Stimulated activated CD8-positive, alpha-beta memory T cell treated with anti-CD3 and anti-CD28 coated beads, Interleukin-2, amount 100 ng/mL, for 1 hour (primary cell): ENCODE measurements around the gene TMEM161B.
A peak's percentile ranks its signal among the peaks of the same experiment; 100 is the strongest.
"Not testable (repeated sequence)": the region's sequence is repeated elsewhere in the genome, so short reads cannot be mapped to it uniquely, and the experiment has no call there.

Source experiments
- DNase-seq, 2 donors: peaks; one replicate each; pipeline ENCODE4 v3.0.0-alpha.2; 2020; ENCODE audit warnings: low read depth in 2 of 2

Gene TMEM161B

GRCh38 chr5:88268385-88269184 is at the start of gene TMEM161B:
Gene TMEM161B (minus strand): TSS chr5:88268845. CDS start chr5:88268723, 122 bp downstream.
- peak; percentile 85 to 91 for DNase-seq

GRCh38 chr5:88304356-88304755 is 35.7 kb upstream of the TMEM161B start:
- DNase-seq = no peak

GRCh38 chr5:88298425-88298824 is 29.8 kb upstream of the TMEM161B start:
- DNase-seq = no peak

GRCh38 chr5:88290801-88291200 is 22.2 kb upstream of the TMEM161B start:
- no peak for DNase-seq

- DNase-seq = no peak
Measured at GRCh38 chr5:88288528-88289197, 20.0 kb upstream of the TMEM161B start.

GRCh38 chr5:88287846-88288527 is 19.3 kb upstream of the TMEM161B start:
- DNase-seq = no peak

- DNase-seq = no peak
Measured at GRCh38 chr5:88287302-88287701, 18.7 kb upstream of the TMEM161B start.

GRCh38 chr5:88283690-88284089 is 15.0 kb upstream of the TMEM161B start:
- DNase-seq = no peak

GRCh38 chr5:88281322-88281721 is 12.7 kb upstream of the TMEM161B start:
- no peak for DNase-seq

- DNase-seq = no peak
Measured at GRCh38 chr5:88279584-88279983, 10.9 kb upstream of the TMEM161B start.

GRCh38 chr5:88276378-88276777 is 7.7 kb upstream of the TMEM161B start:
- DNase-seq = no peak

- no peak for DNase-seq
Measured at GRCh38 chr5:88275581-88275980, 6.9 kb upstream of the TMEM161B start.

GRCh38 chr5:88269222-88269771 is 652 bp upstream of the TMEM161B start:
- DNase-seq = no peak

GRCh38 chr5:88264565-88264964 is 4.1 kb downstream of the TMEM161B start:
- not testable (repeated sequence) for DNase-seq

- DNase-seq = no peak
Measured at GRCh38 chr5:88263349-88263748, 5.3 kb downstream of the TMEM161B start.

- DNase-seq = no peak
Measured at GRCh38 chr5:88262116-88262515, 6.5 kb downstream of the TMEM161B start.

- DNase-seq = no peak
Measured at GRCh38 chr5:88258636-88259035, 10.0 kb downstream of the TMEM161B start.

- no peak for DNase-seq
Measured at GRCh38 chr5:88256872-88257271, 11.8 kb downstream of the TMEM161B start.

GRCh38 chr5:88256037-88256436 is 12.6 kb downstream of the TMEM161B start:
- no peak for DNase-seq

- no peak for DNase-seq
Measured at GRCh38 chr5:88254320-88254719, 14.3 kb downstream of the TMEM161B start.

GRCh38 chr5:88251048-88251711 is 17.5 kb downstream of the TMEM161B start:
- no peak for DNase-seq

- no peak for DNase-seq
Measured at GRCh38 chr5:88250010-88250409, 18.6 kb downstream of the TMEM161B start.
